Caco-2 (cell line): ENCODE measurements around the gene VPS52. TPM values are rescaled to one million over a fixed set of nuclear protein-coding genes. Genes with fewer than 3 reads are reported as not detected.
"Not testable (repeated sequence)": the region's sequence is repeated elsewhere in the genome, so short reads cannot be mapped to it uniquely, and the experiment has no call there.

Source experiments
- BruUV-seq: library from RNA; stranded (reverse); fragments of 400-500 nt; replicated peaks from 2 replicates; lab custom pipeline; 2021; lab: Mats Ljungman, UMichigan
- CTCF ChIA-PET: fragments of 300-600 bp; sonication (Branson Sonifier 250); formaldehyde crosslinking; loops from one replicate; lab custom pipeline; 2022; ENCODE audit warnings: antibody characterized with exemption; lab: Charles Lee
- POLR2A ChIA-PET: fragments of 300-600 bp; sonication (Branson Sonifier 250); formaldehyde crosslinking; loops from one replicate; lab custom pipeline; 2022; ENCODE audit warnings: antibody characterized with exemption; lab: Charles Lee
- DNase-seq, 2 experiments: peaks; one replicate each; pipeline versions ENCODE4 v3.0.0 to v3.0.0-alpha.2; 2020 to 2022
- H3K27me3 ChIP-seq: replicated peaks from 2 replicates; pipeline ENCODE4 v1.6.0; 2011; ENCODE audit warnings: low read length; ENCODE audit not compliant: control insufficient read depth, insufficient read depth
- H3K36me3 ChIP-seq: 2 replicates; pipeline ENCODE4 v1.5.1; 2011; ENCODE audit warnings: low read length; ENCODE audit not compliant: control insufficient read depth, insufficient read depth
- H3K4me1 ChIP-seq: fragments of 250-450 bp; sonication (Bioruptor Pico); 2 replicates; pipeline ENCODE4 v1.5.1; 2020; ENCODE audit warnings: mild to moderate bottlenecking
- H3K4me3 ChIP-seq: 2 replicates; pipeline ENCODE4 v1.5.1; 2011; ENCODE audit warnings: low read depth, mild to moderate bottlenecking, control low read depth, low read length
- H3K9me3 ChIP-seq: fragments of 250-450 bp; sonication (Bioruptor Pico); 2 replicates; pipeline ENCODE4 v1.5.1; 2020; ENCODE audit warnings: mild to moderate bottlenecking, moderate library complexity
- H3K27ac Mint-ChIP-seq: one replicate; pipeline ENCODE4 v1.8.0; 2022; ENCODE audit warnings: mixed read lengths; ENCODE audit not compliant: unreplicated experiment
- H3K27me3 Mint-ChIP-seq: one replicate; pipeline ENCODE4 v1.8.0; 2022; ENCODE audit warnings: mixed read lengths; ENCODE audit not compliant: insufficient read depth, unreplicated experiment
- H3K36me3 Mint-ChIP-seq: one replicate; pipeline ENCODE4 v1.8.0; 2022; ENCODE audit warnings: mild to moderate bottlenecking, mixed read lengths; ENCODE audit not compliant: insufficient read depth, unreplicated experiment
- H3K4me1 Mint-ChIP-seq: one replicate; pipeline ENCODE4 v1.8.0; 2022; ENCODE audit warnings: low read depth, mixed read lengths; ENCODE audit not compliant: unreplicated experiment
- H3K4me3 Mint-ChIP-seq: one replicate; pipeline ENCODE4 v1.8.0; 2022; ENCODE audit warnings: mild to moderate bottlenecking, moderate library complexity, mixed read lengths; ENCODE audit not compliant: unreplicated experiment
- H3K9me3 Mint-ChIP-seq: one replicate; pipeline ENCODE4 v1.8.0; 2022; ENCODE audit warnings: mixed read lengths; ENCODE audit not compliant: unreplicated experiment
- CTCF ChIP-seq, 2 experiments: fragments of 200-600 bp in 1 of 2; IDR thresholded peaks; 1 replicate in 1 of 2; 2 replicates in 1 of 2; pipeline versions ENCODE4 v1.5.1 to v1.8.0; 2011 to 2022; ENCODE audit warnings: antibody characterized with exemption in 1 of 2, control low read depth in 1 of 2, inconsistent platforms in 1 of 2, low read depth in 1 of 2, low read length in 1 of 2, mild to moderate bottlenecking in 1 of 2, moderate library complexity in 1 of 2; ENCODE audit not compliant: insufficient read depth in 1 of 2, severe bottlenecking in 1 of 2, unreplicated experiment in 1 of 2
- intact Hi-C: fragments of 100-400 bp; cut with micrococcal nuclease; formaldehyde crosslinking; loops from one replicate; pipeline ENCODE4 v1.10.0; 2022; ENCODE audit not compliant: unreplicated experiment
- total RNA-seq: library from RNA; stranded (reverse); gene quantifications from 2 replicates; pipeline ENCODE4 v1.2.3, GENCODE V29; 2022

Gene VPS52
- total RNA-seq, 1 experiment from 2014 or later: 55.6 TPM

- no peaks in the 10 kb centered on the region for H3K4me1 ChIP-seq
- BruUV-seq: no TSS peak
- Mint-ChIP-seq H3K27ac (no peak overlapping the region), H3K27me3 (peaks cover 20% of the 10 kb centered on the region), H3K9me3 (no peaks in the 10 kb centered on the region), H3K4me3 (no peak overlapping the region), H3K4me1 (no peaks in the 10 kb centered on the region), H3K36me3 (no peaks in the 10 kb centered on the region)
- no peaks in the 10 kb centered on the region for H3K36me3 ChIP-seq
- no peak for DNase-seq
- ChIA-PET CTCF (no interaction called here), POLR2A (no interaction called here)
- H3K4me3 ChIP-seq: no peak overlapping the region
- intact Hi-C loops: no loop called here
- H3K27me3 ChIP-seq: no peaks in the 10 kb centered on the region
- no peak for TF ChIP-seq CTCF (IDR thresholded peaks at IDR 0.05; ENCODE audit: insufficient read depth in 1 of 2, low read depth in 1 of 2, low read length in 1 of 2, severe bottlenecking in 1 of 2, unreplicated experiment in 1 of 2)
- H3K9me3 ChIP-seq: no peaks in the 10 kb centered on the region
These were observed 36.4 kb downstream of the VPS52 start for GRCh38 chr6:33235221-33235634.

GRCh38 chr6:33226503-33227120 is 45.1 kb downstream of the VPS52 start:
- H3K4me3 ChIP-seq, H3K4me1 ChIP-seq, H3K36me3 ChIP-seq, H3K9me3 Mint-ChIP-seq, H3K27me3 ChIP-seq, H3K4me3 Mint-ChIP-seq, H3K9me3 ChIP-seq, DNase-seq, intact Hi-C loops, H3K36me3 Mint-ChIP-seq, H3K27ac Mint-ChIP-seq, H3K4me1 Mint-ChIP-seq, BruUV-seq: not testable (repeated sequence)
- CTCF ChIA-PET: interaction anchor here (0.6 to 1.6 kb wide), 2 partner anchors 21 to 35 kb away, joined by 3 to 4 read pairs; no protein-coding TSS in a partner anchor
- POLR2A ChIA-PET: interaction anchor here (0.7 kb wide), 1 partner anchor 97 kb away, joined by 7 read pairs; no protein-coding TSS in a partner anchor
- peaks cover 10% of the 10 kb centered on the region for H3K27me3 Mint-ChIP-seq

GRCh38 chr6:33217681-33218080 is 54.0 kb downstream of the VPS52 start:
- BruUV-seq: no TSS peak
- Mint-ChIP-seq H3K27me3 (peaks cover 16% of the 10 kb centered on the region), H3K27ac (no peak overlapping the region), H3K9me3 (no peaks in the 10 kb centered on the region), H3K4me3 (no peak overlapping the region), H3K36me3 (peaks cover 5% of the 10 kb centered on the region), H3K4me1 (peaks cover 11% of the 10 kb centered on the region)
- Histone ChIP-seq H3K36me3 (no peaks in the 10 kb centered on the region), H3K27me3 (no peaks in the 10 kb centered on the region), H3K4me3 (no peak overlapping the region), H3K4me1 (0 out of 2 replicates have a peak, but pooled peaks cover 4% of the 10 kb centered on the region), H3K9me3 (no peaks in the 10 kb centered on the region)
- intact Hi-C loops: no loop called here
- DNase-seq: no peak
- no peak for TF ChIP-seq CTCF (IDR thresholded peaks at IDR 0.05; ENCODE audit: insufficient read depth in 1 of 2, low read depth in 1 of 2, low read length in 1 of 2, severe bottlenecking in 1 of 2, unreplicated experiment in 1 of 2)
- POLR2A ChIA-PET: no interaction called here
- CTCF ChIA-PET: no interaction called here
